AG09319 (cell line): ENCODE data around the gene RRAD.

Experiments used
- DNase-seq: peaks from one replicate; pipeline ENCODE4 v3.0.0-alpha.2; 2010; ENCODE audit warnings: low read depth; ENCODE audit errors: extremely low read depth
- CTCF ChIP-seq: IDR thresholded peaks from 2 replicates; pipeline ENCODE4 v1.5.1; 2011; ENCODE audit warnings: low read depth, mild to moderate bottlenecking, inconsistent platforms, low read length, moderate library complexity

The RRAD gene

DNA sequence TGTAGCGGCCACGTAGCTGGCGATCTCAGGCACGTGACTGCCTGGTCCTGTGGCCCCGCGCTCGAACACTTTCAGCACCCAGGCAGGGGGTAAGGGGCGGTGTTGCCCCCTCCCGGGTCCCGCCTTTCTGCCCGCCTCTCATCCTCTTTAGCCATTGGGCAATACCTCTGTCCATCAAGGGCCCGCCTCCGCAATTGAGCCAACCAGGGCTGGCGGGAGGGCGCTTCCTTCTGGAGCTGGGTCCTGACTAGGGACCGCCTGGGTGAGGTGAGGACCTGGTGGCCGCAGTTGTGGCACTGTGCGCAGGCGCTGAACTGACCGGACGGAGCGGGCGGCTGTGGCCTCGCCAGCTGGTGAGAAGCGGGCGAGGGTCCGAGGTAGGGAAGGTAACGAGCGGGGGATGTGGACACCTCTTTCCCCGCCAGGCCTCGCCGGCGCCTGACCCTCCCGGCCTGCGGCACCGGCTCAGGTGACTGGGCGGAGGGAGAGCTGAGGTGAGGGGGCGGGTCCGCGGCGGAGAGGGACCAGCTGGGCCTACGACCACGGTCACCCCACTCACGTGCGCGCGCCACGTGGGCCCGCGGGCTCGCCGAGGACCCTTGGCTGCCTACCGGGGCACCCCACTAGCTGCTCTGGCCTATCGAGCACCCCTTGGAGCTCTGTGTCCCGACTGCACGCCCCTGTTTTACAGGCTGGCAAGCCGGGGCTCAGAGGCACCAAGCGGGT lies 44.9 kb downstream of the RRAD start, which contains the start of gene PDP2:
TSS of gene PDP2 (plus strand) at position 228 of the 726 bp plus-strand sequence. CDS start 3,770 bp downstream, outside the sequence.
- no peak for TF ChIP-seq CTCF
- DNase-seq, result peak; percentile 88

GRCh38 chr16:66878067-66878466 lies 47.3 kb downstream of the RRAD start:
- no peak for DNase-seq
- TF ChIP-seq CTCF, result no peak

GRCh38 chr16:66874079-66874775 lies 51.1 kb downstream of the RRAD start:
- TF ChIP-seq CTCF, result no peak

DNA sequence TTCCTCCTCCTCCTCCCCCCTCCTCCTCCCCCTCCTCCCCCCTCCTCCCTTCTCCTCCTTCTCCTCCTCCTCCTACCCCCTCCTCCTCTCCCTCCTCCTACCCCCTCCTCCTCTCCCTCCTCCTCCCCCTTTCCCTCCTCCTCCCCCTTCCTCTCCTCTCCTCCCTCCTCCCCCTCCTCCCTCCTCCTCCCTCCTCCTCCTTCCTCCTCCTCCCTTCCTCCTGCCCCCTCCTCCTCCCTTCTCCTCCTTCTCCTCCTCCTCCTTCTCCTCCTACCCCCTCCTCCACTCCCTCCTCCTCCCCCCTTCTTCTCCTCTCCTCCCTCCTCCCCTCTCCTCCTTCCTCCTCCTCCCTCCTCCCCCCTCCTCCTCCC lies 51.7 kb downstream of the RRAD start:
- DNase-seq, result no peak
- no peak for TF ChIP-seq CTCF

More at GRCh38 chr16:66874079-66874775, 51.1 kb downstream of the RRAD start:
- no peak for DNase-seq

GRCh38 chr16:66872943-66873684 lies 52.2 kb downstream of the RRAD start:
- peak; percentile 91 for DNase-seq
- TF ChIP-seq CTCF, result peak; percentile 94

- TF ChIP-seq CTCF, result no peak
- no peak for DNase-seq
Measured at GRCh38 chr16:66872559-66872942, 52.8 kb downstream of the RRAD start.

- TF ChIP-seq CTCF, result no peak
Measured at GRCh38 chr16:66871840-66872239, 53.5 kb downstream of the RRAD start.

More at GRCh38 chr16:66871840-66872239, 53.5 kb downstream of the RRAD start:
- no peak for DNase-seq
